ENCODE data around the gene RFPL1.
A peak's percentile ranks its signal among the peaks of the same experiment; 100 is the strongest.
"Not testable (repeated sequence)": the region's sequence is repeated elsewhere in the genome, so short reads cannot be mapped to it uniquely, and the experiment has no call there.

Gene RFPL1

GRCh38 chr22:29396126-29396525 is 42.3 kb upstream of the RFPL1 start:
- H3K4me3 ChIP-seq (replicated peaks; ENCODE audit: low read depth, low read length) = no peak overlapping the region
- no peaks in the 10 kb centered on the region for H3K36me3 ChIP-seq (ENCODE audit: control insufficient read depth, insufficient read depth, low read length)
- no peaks in the 10 kb centered on the region for H3K27me3 ChIP-seq (replicated peaks; ENCODE audit: control insufficient read depth, insufficient read depth, low read length)
- TF ChIP-seq, protein P1, sequence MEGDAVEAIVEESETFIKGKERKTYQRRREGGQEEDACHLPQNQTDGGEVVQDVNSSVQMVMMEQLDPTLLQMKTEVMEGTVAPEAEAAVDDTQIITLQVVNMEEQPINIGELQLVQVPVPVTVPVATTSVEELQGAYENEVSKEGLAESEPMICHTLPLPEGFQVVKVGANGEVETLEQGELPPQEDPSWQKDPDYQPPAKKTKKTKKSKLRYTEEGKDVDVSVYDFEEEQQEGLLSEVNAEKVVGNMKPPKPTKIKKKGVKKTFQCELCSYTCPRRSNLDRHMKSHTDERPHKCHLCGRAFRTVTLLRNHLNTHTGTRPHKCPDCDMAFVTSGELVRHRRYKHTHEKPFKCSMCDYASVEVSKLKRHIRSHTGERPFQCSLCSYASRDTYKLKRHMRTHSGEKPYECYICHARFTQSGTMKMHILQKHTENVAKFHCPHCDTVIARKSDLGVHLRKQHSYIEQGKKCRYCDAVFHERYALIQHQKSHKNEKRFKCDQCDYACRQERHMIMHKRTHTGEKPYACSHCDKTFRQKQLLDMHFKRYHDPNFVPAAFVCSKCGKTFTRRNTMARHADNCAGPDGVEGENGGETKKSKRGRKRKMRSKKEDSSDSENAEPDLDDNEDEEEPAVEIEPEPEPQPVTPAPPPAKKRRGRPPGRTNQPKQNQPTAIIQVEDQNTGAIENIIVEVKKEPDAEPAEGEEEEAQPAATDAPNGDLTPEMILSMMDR (IDR thresholded peaks at IDR 0.05; ENCODE audit: insufficient read depth, low read length, poor library complexity, severe bottlenecking) = no peak
- DNase-seq (ENCODE audit: extremely low read depth, insufficient read length) = no peak

GRCh38 chr22:29397791-29398190 is 40.6 kb upstream of the RFPL1 start:
- TF ChIP-seq, protein P1 (IDR thresholded peaks at IDR 0.05; ENCODE audit: insufficient read depth, low read length, poor library complexity, severe bottlenecking) = no peak
- DNase-seq (ENCODE audit: extremely low read depth, insufficient read length) = no peak
- Histone ChIP-seq H3K27me3 (replicated peaks; ENCODE audit: control insufficient read depth, insufficient read depth, low read length) (no peaks in the 10 kb centered on the region), H3K36me3 (ENCODE audit: control insufficient read depth, insufficient read depth, low read length) (no peaks in the 10 kb centered on the region), H3K4me3 (replicated peaks; ENCODE audit: low read depth, low read length) (no peak overlapping the region)

GRCh38 chr22:29400576-29400975 is 37.8 kb upstream of the RFPL1 start:
- no peak for DNase-seq (ENCODE audit: extremely low read depth, insufficient read length)
- TF ChIP-seq, protein P1 (IDR thresholded peaks at IDR 0.05; ENCODE audit: insufficient read depth, low read length, poor library complexity, severe bottlenecking) = no peak
- no peaks in the 10 kb centered on the region for H3K27me3 ChIP-seq (replicated peaks; ENCODE audit: control insufficient read depth, insufficient read depth, low read length)
- H3K4me3 ChIP-seq (replicated peaks; ENCODE audit: low read depth, low read length) = no peak overlapping the region
- no peaks in the 10 kb centered on the region for H3K36me3 ChIP-seq (ENCODE audit: control insufficient read depth, insufficient read depth, low read length)

DNA sequence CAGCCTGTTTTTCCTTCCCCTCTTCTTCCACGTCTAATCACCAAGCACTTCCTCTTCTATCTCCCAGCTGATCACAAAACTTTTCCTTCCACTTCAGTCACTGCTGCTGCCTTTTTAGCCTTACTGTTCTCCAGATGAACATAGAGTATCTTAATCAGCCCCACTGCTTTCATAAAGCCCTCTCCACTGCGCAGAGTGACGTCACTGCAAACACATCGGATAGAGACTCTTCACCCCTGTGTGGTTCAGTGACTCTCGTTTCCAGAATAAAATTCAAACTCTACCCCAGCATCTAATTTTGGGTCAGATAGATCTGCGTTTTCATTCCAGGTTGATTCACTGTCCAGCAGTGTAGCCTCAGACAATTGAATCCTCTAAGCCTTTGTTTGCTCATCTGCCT is 36.8 kb upstream of the RFPL1 start:
- H3K4me3 ChIP-seq (replicated peaks; ENCODE audit: low read depth, low read length); H3K27me3 ChIP-seq (replicated peaks; ENCODE audit: control insufficient read depth, insufficient read depth, low read length); DNase-seq (ENCODE audit: extremely low read depth, insufficient read length); H3K36me3 ChIP-seq (ENCODE audit: control insufficient read depth, insufficient read depth, low read length): not testable (repeated sequence)

DNA sequence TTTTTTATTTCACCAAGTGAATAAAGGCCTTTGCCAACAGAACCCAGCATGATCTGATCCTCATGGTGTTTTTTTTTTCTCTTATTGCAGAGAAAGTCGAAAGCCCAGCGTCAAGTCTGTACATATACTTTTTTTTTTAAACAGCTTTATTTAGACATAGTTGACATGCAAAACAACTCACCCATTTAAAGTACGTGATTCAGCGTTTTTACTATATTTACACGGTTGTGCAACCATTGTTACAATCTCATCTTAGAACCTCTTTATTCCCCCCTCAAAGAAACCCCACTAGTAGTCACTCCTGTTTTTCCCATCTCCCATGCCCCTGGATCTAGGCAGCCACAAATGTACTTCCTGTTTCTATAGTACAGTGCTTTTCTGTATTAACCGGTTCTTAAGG is 29.4 kb upstream of the RFPL1 start:
- Histone ChIP-seq H3K36me3 (ENCODE audit: control insufficient read depth, insufficient read depth, low read length) (no peaks in the 10 kb centered on the region), H3K27me3 (replicated peaks; ENCODE audit: control insufficient read depth, insufficient read depth, low read length) (no peaks in the 10 kb centered on the region), H3K4me3 (replicated peaks; ENCODE audit: low read depth, low read length) (no peak overlapping the region)
- TF ChIP-seq, protein P1 (IDR thresholded peaks at IDR 0.05; ENCODE audit: insufficient read depth, low read length, poor library complexity, severe bottlenecking) = no peak
- DNase-seq (ENCODE audit: extremely low read depth, insufficient read length) = no peak

- not testable (repeated sequence) for H3K36me3 ChIP-seq (ENCODE audit: control insufficient read depth, insufficient read depth, low read length); H3K4me3 ChIP-seq (replicated peaks; ENCODE audit: low read depth, low read length); H3K27me3 ChIP-seq (replicated peaks; ENCODE audit: control insufficient read depth, insufficient read depth, low read length)
- DNase-seq (ENCODE audit: extremely low read depth, insufficient read length) = peak; percentile 48
Observed at GRCh38 chr22:29411569-29412211, 26.7 kb upstream of the RFPL1 start.

DNA sequence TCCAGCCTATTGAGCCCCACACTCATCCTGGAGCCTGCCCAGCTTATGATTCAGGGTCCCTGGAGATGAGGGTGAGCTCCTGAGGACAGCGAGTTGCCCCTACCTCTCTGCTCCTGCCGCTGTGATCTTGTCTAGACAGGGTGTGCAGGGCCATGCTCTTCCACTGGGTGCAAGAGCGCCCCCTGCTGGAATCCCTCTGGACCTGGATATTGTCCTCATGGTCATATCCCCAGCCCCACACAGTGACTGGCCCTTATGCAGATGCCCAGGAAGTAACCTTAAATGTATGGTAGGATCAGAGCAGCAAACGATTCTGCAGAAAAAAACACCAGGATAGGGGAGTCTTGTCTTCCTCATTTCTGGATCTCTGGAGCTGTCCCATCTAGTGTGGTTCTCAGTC is 25.6 kb upstream of the RFPL1 start:
- not testable (repeated sequence) for H3K36me3 ChIP-seq (ENCODE audit: control insufficient read depth, insufficient read depth, low read length); DNase-seq (ENCODE audit: extremely low read depth, insufficient read length); H3K4me3 ChIP-seq (replicated peaks; ENCODE audit: low read depth, low read length); H3K27me3 ChIP-seq (replicated peaks; ENCODE audit: control insufficient read depth, insufficient read depth, low read length)
- TF ChIP-seq, protein P1 (IDR thresholded peaks at IDR 0.05; ENCODE audit: insufficient read depth, low read length, poor library complexity, severe bottlenecking) = peak; percentile 55

DNA sequence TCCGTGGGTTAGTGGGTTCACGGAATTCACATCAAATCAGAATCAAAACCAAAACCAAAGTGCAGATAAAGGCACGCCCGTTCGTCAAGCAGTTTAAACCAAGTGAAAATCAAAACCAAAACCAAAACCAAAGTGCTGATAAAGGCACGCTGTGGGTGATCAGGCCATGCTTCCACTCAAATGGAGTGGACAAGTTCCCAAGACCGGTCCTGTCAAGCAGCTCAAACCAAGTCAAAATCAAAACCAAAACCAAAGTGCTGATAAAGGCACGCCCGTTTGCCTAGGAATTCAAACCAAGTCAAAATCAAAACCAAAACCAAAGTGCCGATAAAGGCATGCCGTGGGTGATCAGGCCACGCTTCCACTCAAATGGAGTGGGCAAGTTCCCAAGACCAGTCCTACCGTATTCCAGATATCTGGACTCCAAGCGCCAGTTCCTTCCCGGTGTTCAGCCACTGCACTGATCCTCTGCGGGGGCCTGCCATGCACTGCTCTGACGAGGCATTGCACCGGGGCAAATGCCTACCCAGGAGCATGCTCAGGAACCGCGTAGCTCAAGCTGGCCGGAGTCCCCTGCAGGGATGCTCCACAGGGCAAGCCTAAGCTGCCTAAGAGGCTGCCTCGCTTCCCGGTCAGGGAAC is 23.3 kb upstream of the RFPL1 start:
- DNase-seq (ENCODE audit: extremely low read depth, insufficient read length); H3K27me3 ChIP-seq (replicated peaks; ENCODE audit: control insufficient read depth, insufficient read depth, low read length); H3K36me3 ChIP-seq (ENCODE audit: control insufficient read depth, insufficient read depth, low read length): not testable (repeated sequence)
- peak overlapping the region; percentile 39 for H3K4me3 ChIP-seq (replicated peaks; ENCODE audit: low read depth, low read length)

GRCh38 chr22:29418704-29419103 is 19.7 kb upstream of the RFPL1 start:
- not testable (repeated sequence) for H3K4me3 ChIP-seq (replicated peaks; ENCODE audit: low read depth, low read length); H3K27me3 ChIP-seq (replicated peaks; ENCODE audit: control insufficient read depth, insufficient read depth, low read length); DNase-seq (ENCODE audit: extremely low read depth, insufficient read length); H3K36me3 ChIP-seq (ENCODE audit: control insufficient read depth, insufficient read depth, low read length)
